ENCODE results near the gene SPANXN3.
"Not testable (repeated sequence)": the region's sequence is repeated elsewhere in the genome, so short reads cannot be mapped to it uniquely, and the experiment has no call there.

SPANXN3 gene, protein sequence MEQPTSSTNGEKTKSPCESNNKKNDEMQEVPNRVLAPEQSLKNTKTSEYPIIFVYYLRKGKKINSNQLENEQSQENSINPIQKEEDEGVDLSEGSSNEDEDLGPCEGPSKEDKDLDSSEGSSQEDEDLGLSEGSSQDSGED

GRCh38 chrX:143517375-143517774 lies at the start of gene SPANXN3:
Gene SPANXN3, minus strand, starts transcription at chrX:143517475. Its CDS starts 84 bp downstream, at chrX:143517391.
- DNase-seq: not testable (repeated sequence)

- DNase-seq: no peak
Measured at GRCh38 chrX:143536176-143536575, 18.9 kb upstream of the SPANXN3 start.

GRCh38 chrX:143502196-143502595 lies 15.1 kb downstream of the SPANXN3 start:
- DNase-seq: not testable (repeated sequence)

- DNase-seq: no peak
Measured at GRCh38 chrX:143500751-143501150, 16.5 kb downstream of the SPANXN3 start.

- DNase-seq: no peak
Measured at GRCh38 chrX:143486105-143486504, 31.2 kb downstream of the SPANXN3 start.

- DNase-seq: no peak
Measured at GRCh38 chrX:143476751-143477150, 40.5 kb downstream of the SPANXN3 start.

DNA sequence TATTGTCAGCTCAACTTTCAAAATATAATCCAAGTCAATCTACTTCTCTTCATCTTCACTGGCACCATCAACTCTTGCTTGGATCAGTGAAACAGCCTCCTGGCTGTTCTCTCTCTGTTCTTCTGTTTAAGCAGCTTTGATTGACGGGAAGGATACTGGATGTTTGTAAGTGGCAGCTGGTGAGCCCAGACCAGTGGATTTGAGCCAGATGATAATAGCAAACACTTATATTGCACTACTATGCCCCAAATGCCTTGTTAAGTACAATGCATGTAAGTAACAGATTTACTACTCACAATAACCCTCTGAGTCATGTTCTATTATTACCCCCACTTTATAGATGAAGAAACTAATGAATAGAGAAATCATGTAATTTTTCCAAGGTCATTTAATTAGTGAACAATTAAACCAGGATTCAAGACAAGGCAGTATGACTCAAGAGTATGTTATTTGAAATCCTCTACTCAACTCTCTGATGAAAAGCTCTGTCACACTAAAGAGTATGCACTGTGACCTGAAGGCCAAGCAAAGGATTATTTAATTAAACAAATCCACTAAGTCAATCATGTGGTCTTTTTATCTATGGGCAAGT lies 44.8 kb downstream of the SPANXN3 start:
- no peak for DNase-seq

- no peak for DNase-seq
Measured at GRCh38 chrX:143466130-143466529, 51.1 kb downstream of the SPANXN3 start.

DNA sequence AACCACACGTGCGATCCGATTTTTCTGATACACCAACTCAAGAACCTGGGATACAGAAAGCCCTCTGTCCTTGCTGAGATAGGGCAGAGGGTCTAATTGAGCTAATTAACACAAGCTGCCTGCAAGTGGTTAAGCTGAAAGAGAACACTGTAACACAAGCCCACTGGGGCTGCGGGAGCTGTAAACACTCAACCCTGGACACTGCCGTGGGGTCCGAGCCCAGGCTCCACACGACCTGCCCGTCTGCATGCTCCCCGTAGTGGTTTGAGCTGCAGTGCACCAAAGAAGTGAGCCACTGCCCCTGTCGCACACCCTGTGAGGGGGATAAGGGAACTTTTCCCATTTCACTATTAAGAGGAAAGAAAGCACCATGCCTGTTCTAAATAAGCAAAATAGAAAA lies 54.6 kb downstream of the SPANXN3 start:
- no peak for DNase-seq

DNA sequence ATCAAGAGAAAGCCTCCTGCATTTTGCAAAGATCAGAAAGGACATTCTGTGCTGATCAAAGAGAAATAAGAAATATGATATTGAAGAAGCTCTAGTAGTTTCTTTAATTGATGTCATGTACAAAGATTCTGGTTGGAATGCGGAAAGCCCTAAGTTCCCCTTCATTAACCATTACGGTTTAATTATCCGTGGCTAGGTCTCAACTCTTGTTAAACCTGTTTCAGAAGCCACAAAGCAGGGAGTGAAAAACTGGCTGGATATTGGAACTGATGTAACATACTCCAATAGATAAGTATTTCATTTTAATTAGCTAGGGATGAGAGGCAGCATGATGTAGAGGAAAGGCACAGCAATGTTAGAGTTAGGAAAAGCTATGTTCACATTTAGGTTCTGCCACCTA lies 55.7 kb downstream of the SPANXN3 start:
- no peak for DNase-seq

All from stimulated activated CD4-positive, alpha-beta T cell treated with anti-CD3 and anti-CD28 coated beads, Interleukin-4, amount 100 ng/mL, for 4 hours (primary cell).